Activated naive CD8-positive, alpha-beta T cell treated with anti-CD3 and anti-CD28 coated beads, Interleukin-2, amount 50 U/mL, for 16 hours (primary cell): ENCODE results near the gene MYO7B.

Experiments
- DNase-seq: peaks from one replicate; pipeline ENCODE4 v3.0.0-alpha.2; 2020; ENCODE audit warnings: low read depth, low spot score

Gene MYO7B

DNA sequence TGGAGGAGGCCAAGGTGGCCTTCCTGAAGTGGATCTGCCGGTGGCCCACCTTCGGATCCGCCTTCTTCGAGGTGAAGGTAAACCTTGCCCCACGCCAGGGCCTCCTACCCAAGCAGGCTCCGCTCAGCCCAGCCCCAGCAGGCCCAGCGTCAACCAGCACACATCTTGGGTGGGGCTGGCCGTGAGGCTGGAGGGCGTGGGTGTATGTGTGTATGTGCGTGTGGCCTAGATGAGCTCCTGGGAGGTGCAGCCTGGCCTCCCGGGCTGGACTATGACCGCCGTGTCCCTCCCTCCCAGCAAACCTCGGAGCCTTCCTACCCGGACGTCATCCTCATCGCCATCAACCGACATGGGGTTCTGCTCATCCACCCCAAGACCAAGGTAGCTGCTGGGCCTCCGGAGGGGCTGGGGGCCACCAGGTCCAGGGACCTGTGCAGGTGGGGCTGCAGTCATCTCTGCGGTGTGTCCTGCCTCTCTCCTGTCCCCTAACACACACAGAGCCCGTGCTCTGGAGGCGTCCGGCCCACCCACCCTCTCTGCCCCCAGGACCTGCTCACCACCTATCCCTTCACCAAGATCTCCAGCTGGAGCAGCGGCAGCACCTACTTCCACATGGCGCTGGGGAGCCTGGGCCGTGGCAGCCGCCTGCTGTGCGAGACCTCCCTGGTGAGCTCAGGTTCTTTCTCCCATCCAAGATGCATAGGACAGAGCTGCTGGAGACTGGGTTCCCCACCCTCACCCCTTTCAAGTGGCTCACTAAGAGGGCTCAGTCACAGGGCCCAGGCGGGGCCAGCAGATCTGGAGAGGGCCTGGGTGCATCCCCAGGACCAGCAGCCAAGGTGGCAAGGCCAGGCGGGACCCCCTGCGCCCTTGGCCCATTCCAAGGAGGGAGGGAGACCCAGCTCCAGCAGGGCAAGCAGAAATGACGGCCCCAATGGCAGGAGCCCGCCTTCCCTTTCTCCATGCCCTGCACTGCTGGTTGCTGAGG, 101.1 kb downstream of the MYO7B start:
- DNase-seq: no peak

DNA sequence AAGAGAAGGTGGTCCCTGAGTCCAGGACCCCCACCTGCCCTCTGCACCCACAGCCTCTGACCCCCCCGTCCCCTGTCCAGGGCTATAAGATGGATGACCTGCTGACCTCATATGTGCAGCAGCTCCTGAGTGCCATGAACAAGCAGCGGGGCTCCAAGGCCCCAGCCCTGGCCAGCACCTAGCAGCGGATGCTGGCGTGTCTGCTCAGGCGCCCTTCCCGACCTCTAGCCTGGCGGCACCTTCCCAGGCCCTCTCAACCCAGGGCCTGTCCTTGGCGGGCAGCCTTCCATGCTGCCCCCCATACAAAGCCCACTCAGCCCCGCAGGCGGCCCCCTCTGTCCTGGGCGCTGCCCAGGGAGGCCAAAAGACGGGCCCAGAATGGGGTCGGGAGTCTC, 101.8 kb downstream of the MYO7B start:
- no peak for DNase-seq

DNA sequence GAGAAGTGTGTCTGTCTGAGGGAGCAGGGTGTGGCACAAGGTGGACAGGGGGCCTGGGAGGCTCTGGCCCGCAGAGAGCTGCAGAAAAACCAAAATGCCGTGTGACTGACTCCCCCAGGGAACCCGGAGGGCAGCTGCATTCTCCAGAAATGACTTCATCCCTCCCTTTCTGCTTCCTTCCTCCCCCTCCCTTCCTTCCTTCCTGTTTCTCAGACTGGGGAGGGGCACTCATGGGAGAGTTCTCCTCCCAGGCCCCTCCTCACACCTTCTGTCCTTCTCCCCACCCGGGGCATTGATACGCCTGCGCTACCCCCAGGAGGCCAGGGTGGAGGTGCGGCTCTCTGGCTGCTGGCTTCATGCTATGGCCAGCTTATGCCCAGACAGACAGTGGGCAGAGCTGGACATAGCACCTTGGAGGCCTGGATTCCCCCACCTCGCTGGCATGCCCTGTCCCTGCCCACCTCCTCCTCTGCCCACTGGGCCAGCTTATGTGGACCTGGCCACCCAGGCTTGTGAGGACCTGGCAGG, 102.3 kb downstream of the MYO7B start:
- DNase-seq: no peak

DNA sequence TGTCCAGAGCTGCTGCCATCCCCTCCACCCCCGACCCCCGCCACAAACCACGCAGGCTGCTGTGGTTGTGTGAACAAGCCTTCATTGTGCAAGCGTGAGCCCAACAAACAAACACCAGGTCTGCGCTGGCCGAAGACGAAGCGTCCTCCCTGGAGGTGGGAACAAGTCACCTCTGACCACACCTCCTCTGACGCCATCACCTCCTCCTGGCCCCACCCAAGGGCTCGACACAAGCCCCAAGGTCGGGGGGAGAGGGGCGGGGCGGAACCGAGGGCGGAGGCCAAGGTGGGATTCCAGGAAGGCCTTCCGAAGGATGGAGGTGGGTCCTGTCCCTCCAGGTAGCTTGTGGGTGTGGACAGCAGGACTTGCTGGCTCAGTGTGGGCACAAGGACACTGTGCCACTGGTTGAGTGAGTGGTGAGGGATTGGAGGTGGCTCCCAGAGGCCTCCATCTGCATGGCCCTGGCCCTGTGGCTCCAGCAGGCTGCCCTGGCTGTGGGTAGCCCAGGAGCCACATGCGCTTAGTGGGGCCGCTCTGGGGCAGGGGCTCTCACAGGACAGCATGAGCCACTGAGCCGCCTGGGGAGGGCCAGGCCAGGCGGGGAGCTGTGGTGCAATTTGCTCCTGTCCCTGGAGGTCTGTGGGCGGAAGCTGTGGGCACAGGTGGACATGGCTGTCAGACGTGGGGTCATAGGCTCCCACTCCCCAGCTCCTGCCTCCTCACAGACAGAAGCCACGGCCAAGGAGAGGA, 103.1 kb downstream of the MYO7B start:
- no peak for DNase-seq

DNA sequence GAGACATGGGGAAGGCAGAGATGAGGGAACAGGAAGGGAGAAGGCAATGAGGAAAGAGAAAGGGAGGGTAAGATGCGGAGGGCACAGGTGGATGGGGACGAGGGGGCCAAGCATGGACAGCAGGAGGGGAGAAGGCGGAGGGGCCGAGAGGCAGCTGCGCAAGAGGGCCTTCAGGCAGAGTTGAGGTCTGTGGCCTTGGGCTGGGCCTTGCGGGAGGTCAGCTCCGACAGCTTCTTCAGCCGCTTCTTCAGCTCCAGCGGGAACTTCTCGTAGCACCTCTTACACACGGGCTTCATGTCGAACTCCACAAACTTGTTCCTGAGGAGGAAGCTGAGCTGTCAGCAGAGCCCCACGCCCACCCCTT, 103.6 kb downstream of the MYO7B start:
- no peak for DNase-seq

DNA sequence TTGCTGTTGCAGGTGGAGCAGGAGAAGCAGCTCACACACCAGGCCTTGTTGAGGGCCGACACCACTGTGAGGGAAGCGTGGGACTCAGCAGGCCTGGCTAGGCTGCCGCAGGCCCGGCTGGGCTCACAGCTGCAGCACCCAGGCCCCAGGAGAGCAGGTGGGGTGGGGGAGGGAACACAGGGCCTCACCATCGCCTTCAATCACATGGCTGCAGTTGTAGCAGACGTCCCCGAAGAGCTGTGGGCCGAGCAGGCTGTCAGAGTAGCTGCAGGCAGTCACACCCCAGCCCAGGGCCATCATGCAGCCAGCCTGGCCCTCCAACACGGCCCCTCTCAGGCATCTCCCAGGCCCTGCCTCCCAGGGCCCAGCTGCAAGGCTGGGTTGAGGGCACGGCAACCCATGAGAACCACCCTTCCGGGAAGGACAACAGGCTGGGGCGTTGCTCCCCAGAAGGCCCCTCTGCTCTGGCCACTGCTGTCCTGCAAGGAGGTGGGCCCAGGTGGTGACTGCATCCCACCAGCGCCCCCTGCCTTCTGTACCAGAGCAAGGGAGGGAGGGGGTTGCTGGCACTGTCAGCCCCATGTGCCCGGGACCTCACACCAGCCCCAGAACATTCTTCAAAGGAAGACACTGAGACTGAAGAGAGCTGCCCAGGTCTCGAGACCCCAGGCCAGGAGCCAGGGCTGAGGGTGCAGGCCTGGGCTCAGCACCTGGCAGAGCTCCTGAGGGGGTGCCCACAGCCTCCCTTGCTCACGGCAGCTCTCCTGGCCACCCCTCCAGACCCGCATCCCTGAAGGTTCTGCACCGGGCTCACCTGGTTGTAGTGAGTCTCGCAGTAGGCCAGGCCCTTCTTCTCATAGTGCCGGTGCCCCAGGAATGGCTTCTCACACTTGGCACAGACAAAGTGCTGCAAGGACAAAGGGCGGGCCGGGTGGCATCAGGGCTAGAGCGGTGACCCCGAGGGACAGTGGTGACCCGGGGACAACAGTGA, 104.9 kb downstream of the MYO7B start:
- DNase-seq: no peak

DNA sequence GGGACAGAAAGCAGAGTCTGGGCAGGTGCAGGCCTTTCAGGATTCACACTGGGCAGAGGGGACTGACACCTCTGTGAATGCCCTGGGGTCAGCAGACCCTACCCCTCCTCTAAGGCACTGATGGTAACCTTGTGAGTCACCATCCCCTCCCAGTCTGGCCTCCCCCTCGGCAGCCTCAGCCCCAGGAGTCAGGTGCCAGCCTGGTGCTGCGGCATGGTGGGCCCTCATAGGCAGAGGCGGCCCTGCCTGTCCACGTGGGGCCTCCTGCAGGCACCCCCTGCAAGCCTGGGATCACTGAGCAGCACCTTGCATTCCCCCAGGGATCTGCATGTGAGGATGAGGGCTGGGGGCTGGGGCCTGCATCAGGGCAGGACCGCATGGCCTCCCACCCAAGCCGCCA, 105.7 kb downstream of the MYO7B start:
- no peak for DNase-seq

DNA sequence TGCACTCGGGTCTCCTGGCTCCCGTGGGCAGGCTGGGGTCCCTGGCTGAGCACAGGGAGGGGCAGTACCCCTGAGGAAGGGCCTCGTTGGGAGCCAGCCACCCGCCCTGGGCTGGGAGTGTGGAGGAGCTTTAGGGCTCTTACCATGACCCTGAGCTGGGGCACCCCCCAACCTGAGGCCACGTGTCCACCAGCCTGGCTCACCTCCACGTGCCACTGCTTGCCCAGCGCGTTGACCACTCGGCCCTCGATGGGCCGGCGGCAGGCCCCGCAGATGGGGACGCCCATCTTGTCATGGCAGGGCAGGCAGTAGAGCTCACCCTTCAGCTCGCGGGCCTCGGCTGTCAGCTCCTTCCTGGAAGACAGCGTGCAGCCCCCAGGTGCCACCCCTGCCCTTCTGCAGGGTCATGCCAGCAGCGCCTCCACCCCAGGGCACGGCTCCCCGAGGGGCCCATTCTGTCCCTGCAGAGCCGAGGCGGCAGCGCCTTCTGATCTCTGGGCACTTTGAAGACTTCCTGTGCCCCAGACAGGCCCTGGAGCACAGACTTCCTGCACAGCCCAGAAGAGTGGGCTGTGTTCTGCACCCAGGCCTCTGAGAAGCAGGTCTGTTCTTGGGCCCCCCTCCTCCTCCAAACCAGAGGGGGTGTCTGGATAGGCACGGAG, 106.5 kb downstream of the MYO7B start:
- DNase-seq: no peak

DNA sequence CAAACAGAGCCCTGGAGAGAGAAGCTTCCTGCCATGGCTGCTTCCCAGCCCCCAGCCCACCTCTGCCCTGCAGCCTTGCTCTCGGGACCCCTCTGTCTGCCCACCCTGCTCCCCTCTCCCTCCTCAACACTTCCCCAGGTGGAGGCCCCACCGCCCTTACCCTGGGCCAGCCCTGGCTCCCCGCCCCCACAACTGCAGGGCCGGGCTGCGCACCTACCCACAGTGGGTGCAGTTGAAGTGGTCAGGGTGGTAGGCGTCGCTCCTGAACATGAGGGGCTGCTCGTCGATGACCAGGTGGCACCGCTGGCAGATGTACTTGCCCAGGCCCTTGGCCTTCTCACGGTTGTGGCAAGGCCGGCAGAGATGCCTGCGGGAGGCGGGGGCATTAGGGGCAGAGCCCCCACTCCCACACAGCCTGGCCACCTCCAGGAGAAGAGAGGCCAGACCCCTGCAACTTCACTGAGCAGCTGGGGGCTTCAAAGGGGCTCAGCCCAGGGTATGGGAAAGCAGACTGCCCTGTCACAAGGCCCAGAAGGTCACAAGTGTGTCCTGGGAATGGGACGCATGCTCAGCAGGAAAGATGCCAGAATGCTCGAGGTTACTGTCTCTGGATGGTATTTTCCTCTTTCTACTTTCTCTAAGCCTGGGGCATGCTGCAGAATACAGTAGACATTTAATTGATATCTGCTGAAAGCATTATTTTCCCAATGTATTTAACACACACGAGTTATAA, 107.4 kb downstream of the MYO7B start:
- DNase-seq: no peak

DNA sequence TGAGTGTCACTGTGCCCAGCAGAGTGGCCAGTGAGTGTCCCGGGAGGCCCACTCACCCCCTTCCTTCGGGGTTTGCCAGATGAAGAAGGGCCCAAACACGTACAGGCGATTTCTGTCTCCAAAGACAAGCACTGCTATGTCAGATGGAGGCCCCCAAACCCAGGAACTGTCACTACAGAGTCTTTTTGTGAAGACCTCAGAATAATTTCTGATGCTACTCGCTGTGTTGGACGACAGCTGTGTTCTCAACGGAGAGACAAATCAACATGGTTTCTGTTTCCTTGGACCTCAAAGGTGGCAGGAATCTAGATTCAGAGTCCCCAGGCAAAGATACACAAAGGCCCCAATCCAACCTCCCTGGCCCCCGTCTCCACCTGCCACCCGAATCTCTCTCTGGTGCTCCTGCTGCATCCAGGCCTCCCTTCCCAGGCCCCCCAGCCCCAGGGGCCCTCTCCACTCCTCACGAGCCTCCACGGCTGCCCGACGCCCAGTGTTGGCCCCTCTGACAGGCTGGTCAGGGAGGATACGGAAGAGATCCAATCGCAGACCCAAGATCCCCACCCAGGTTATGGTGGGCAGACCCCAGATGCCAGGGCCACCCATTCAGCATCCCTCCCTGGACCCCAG, 108.1 kb downstream of the MYO7B start:
- DNase-seq: no peak

DNA sequence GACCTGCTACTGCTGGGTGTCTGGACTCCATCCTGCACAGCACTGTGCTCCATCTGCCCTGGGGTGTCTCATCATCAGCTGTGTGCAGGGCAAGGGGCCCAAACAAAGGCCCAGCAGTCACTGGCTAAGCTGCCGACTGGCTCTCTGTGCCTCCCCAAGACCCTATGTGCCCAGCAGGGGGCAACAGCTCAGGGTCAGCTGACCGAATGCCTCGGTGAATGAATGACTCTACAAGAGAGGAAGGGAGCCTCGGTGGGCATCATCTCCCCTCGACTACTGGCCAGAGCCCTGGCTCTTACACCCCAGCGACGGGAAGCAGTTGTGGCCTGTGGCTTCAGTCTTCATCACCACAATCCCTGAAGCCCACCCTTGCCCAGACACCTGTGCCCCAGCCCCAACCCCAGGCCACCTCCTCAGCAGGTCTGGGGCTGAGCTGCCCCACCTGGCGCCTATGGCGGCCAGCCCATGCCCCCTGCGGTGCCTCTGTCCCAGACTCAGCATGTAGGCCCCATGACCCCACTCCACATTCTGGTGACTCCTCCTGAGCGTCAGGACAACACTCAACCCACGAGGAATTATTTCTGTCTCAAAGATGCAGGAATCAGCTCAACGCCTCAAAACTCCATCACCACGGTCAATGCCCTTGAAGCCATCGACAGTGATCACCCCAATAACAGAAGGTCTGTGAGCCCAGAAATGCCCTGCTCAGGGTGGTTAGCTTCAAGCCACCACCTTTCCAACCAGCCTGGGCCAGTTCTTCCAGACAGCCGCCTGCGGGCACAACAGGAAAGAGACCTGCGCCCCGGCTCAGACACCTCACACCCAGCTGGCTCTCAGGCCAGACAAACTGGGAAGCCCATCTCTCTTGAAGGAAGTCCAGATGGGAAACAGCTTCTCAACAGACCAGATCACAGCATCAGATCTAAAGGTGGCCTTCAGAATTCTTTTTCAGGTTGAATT, 108.9 kb downstream of the MYO7B start:
- DNase-seq: no peak

DNA sequence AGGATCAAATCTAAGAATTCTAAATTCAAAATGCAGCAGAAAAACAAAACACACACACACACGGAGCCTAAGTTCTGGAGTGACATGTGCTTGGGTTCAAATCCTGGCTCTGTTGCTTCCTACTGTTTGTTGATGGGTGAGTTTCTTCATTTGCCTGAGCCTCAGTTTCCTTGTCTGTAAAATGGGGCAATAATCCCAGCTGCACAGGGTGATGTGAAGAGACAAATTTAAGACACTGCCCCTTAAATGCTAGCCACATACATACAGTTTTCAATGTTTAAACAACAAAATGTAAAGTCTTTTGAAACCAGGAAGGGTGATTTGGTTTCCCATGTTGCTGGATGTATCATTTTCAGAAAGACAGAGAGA, 109.5 kb downstream of the MYO7B start:
- DNase-seq: no peak

DNA sequence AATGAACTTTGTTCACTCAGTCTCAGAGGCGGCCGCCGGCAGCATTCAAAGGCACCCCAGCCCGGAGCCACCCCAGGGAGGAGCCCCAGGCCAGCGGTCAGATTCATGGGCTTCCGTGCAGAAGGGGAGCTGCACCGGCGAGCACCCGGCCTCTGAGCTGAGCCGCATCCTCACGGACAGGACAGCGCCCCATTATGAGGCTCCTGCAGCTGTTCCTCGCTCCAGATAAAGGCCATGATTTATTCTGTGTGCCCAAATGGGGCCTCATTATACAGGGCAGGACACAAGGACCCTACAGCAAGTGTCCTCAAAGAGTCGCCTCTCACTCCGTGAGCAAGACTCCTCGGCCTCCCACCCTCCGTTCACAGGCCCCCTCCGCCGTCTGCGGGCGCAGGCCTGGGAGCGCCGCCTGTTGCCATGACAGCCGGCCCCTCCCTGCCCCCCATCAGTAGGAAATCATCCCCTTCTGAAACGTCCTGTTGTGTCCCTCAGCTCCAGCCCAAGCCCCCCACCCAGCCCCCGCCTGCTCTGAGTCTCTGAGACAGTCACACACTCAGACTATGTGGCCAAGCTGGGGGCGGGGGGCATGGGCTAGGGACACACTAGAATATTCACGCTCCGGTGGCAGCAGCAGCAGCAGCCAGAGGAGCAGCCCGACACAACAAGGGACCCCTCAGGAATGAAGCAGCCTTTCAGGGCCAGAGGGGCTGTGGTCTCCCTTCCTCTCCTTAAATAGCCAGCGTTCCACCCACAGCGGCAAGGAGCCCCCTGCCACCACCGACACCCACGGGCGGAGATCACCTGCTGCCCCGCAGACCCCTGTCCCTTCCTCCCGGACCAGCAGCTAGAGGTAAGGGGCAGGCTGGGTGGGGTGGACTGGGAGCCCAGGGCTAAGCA, 110.2 kb downstream of the MYO7B start, which contains the start of gene GPR17:
TSS of gene GPR17 (plus strand) at position 759 of the 897 bp plus-strand sequence. CDS start 4,583 bp downstream, outside the sequence.
- DNase-seq: no peak

DNA sequence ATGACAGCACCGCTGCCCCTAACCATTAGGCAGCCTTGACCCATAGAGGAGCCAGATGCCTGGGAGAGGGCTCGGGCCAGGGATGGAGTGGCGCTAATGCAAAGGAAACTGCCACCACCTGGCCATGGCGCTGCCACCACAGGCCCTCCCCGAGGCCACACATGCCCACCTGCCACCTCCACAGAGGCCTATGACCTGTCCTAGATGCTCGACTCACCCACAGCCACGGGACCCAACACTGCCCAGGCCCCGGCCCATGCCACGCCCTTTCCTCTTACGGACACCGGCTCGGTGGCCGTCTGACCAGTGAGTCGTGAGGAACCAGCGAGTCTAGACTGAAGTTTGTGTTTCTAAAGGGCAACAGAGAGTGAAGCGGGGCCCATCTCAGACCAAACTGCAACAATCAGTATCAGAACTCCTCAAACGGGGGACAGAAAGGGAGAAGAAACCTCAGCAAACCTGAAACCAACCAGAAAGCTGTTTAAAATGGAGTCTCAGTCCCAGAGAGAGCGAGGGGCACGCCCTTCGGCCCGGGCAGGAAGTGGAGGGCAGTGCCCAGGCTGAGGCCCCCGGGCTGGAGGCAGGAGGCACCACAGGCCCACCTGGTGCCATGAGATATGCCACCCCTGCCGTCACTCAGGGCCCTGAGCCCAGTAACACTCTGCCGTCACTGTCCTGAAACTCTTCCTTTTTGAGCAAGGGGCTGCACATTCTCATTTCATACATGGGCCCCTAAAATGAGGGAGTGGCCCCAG, 111.2 kb downstream of the MYO7B start:
- DNase-seq: no peak

DNA sequence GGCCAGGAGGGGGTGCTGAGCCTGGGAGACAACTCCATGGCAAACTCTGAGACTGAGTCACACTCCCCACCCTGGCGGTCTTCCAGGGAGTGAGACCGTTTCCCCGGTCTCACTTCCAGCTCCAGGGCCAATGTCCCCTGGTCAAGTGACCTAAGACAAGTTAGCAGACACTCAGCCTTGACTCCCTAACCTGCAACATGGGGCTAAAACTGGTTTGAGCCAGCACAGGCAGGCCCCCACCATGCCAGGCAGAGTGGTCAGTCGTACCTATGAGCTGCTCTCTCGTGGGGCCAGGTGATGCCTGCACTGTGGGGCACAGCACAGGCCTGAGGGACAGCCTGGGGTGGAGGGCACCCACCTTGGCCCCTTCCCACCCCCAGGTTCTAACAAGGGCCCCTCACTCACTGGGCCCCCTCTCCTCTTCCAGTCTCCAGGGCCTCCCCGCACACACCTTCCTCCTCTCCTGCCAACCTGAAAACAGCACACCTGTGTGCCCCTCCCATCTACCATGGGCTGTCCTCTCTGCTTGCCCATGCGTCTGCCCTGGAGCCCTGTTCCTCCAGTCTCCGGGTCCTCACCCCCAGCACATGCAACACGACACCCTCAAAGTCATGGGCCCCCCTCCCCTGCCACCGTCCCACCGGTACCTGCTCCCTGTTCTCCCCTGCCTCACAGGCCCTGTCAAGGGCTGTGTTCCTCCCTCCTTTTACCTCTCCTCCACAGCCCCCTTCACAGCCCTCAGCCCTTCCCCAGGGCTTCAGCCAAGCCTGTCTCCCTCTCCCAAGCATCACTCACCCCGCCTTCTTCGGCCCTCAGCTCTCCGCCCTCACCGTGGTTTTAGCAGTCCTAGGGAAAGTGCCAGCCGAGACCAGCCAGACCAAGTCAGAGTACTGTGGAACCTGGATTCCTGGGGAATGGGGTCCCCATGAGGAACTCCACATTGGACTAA, 112.0 kb downstream of the MYO7B start:
- DNase-seq: no peak

DNA sequence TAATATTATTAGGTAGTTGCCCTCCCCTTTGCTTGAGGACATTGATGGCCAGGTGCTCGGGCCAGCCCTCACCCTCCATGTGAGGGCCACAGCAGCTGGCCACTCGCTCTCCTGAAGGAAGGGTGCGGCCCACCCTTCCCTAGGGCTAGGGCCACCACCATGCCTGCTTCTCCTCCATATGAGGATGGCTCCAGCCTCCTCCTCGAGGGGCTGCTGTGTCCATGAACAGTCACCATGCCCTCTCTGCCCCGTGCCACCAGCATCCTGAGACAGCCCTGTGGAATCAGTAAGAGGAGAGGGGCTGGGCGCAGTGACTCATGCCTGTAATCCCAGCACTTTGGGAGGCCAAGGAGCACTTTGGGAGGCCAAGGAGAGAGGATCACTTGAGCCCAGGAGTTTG, 112.8 kb downstream of the MYO7B start:
- no peak for DNase-seq
